Activated T-cell treated with anti-CD3 and anti-CD28 coated beads for 48 hours (primary cell): ENCODE data around the gene MITF.

Source experiments
- DNase-seq: peaks from one replicate; pipeline ENCODE4 v3.0.0-alpha.2; 2020; ENCODE audit warnings: low read depth

The MITF gene

GRCh38 chr3:69739204-69740102, at the start of gene MITF:
Gene MITF, plus strand, starts transcription at chr3:69739464. Its CDS starts 134 bp downstream, at chr3:69739598.
- peak; percentile 58 for DNase-seq

- no peak for DNase-seq
Observed at GRCh38 chr3:69691860-69692259, 47.4 kb upstream of the MITF start.

- DNase-seq, result no peak
Observed at GRCh38 chr3:69692761-69693160, 46.5 kb upstream of the MITF start.

GRCh38 chr3:69695443-69695842, 43.8 kb upstream of the MITF start:
- no peak for DNase-seq

GRCh38 chr3:69695933-69696332, 43.3 kb upstream of the MITF start:
- no peak for DNase-seq

GRCh38 chr3:69696367-69696766, 42.9 kb upstream of the MITF start:
- no peak for DNase-seq

GRCh38 chr3:69697381-69697780, 41.9 kb upstream of the MITF start:
- no peak for DNase-seq

GRCh38 chr3:69698728-69699127, 40.5 kb upstream of the MITF start:
- DNase-seq, result no peak

GRCh38 chr3:69699183-69699582, 40.1 kb upstream of the MITF start:
- DNase-seq, result no peak

GRCh38 chr3:69700949-69701348, 38.3 kb upstream of the MITF start:
- no peak for DNase-seq

- no peak for DNase-seq
Observed at GRCh38 chr3:69710153-69710977, 28.9 kb upstream of the MITF start.

GRCh38 chr3:69712269-69712668, 27.0 kb upstream of the MITF start:
- no peak for DNase-seq

- no peak for DNase-seq
Observed at GRCh38 chr3:69712933-69713332, 26.3 kb upstream of the MITF start.

- DNase-seq, result no peak
Observed at GRCh38 chr3:69715204-69715603, 24.1 kb upstream of the MITF start.

- no peak for DNase-seq
Observed at GRCh38 chr3:69716119-69716518, 23.1 kb upstream of the MITF start.

- no peak for DNase-seq
Observed at GRCh38 chr3:69718866-69719586, 20.2 kb upstream of the MITF start.

- no peak for DNase-seq
Observed at GRCh38 chr3:69719587-69720122, 19.6 kb upstream of the MITF start.

- no peak for DNase-seq
Observed at GRCh38 chr3:69720824-69721223, 18.4 kb upstream of the MITF start.

- no peak for DNase-seq
Observed at GRCh38 chr3:69723389-69723788, 15.9 kb upstream of the MITF start.

GRCh38 chr3:69724722-69725435, 14.4 kb upstream of the MITF start:
- DNase-seq, result no peak

GRCh38 chr3:69725994-69726571, 13.2 kb upstream of the MITF start:
- no peak for DNase-seq
